Skeletal muscle satellite cell (primary cell): ENCODE measurements around the gene LSM3. TPM values are rescaled to one million over a fixed set of nuclear protein-coding genes. Genes with fewer than 3 reads are reported as not detected.
A peak's percentile ranks its signal among the peaks of the same experiment; 100 is the strongest.

ENCODE experiments used
- H3K27me3 ChIP-seq: 2 replicates; pipeline ENCODE4 v1.7.0; 2013; ENCODE audit warnings: low read length; ENCODE audit not compliant: control insufficient read depth, insufficient read depth
- H3K36me3 ChIP-seq: 2 replicates; pipeline ENCODE4 v1.7.0; 2013; ENCODE audit warnings: mild to moderate bottlenecking, control low read depth, low read length; ENCODE audit not compliant: insufficient read depth
- H3K4me1 ChIP-seq: 2 replicates; pipeline ENCODE4 v1.7.0; 2013; ENCODE audit warnings: low read length; ENCODE audit not compliant: control insufficient read depth, insufficient read depth
- H3K4me2 ChIP-seq: 2 replicates; pipeline ENCODE4 v1.7.0; 2013; ENCODE audit warnings: mild to moderate bottlenecking, low read length
- H3K4me3 ChIP-seq: 2 replicates; pipeline ENCODE4 v1.7.0; 2013; ENCODE audit warnings: low read length
- H3K9ac ChIP-seq: 2 replicates; pipeline ENCODE4 v1.7.0; 2013; ENCODE audit warnings: mild to moderate bottlenecking, low read depth, low read length, moderate library complexity
- H3K9me3 ChIP-seq: replicated peaks from 2 replicates; pipeline ENCODE4 v1.7.0; 2013; ENCODE audit warnings: mild to moderate bottlenecking, control low read depth, low read length
- total RNA-seq: library from RNA; depleted of rRNA; stranded (reverse); fragments of >200 nt; gene quantifications from 2 replicates; pipeline ENCODE4 v1.2.3, GENCODE V29; 2012; rRNA removed

Gene LSM3
- total RNA-seq = 9.4 and 10.6 TPM in 2 replicates

- H3K4me2 ChIP-seq = peak within 1 kb of the TSS; percentile 83
- H3K9me3 ChIP-seq = no peaks in the 10 kb centered on the region
- H3K36me3 ChIP-seq = peaks cover 14% of the 10 kb centered on the region
- peak within 1 kb of the TSS; percentile 95 for H3K9ac ChIP-seq
- peaks cover 18% of the 10 kb centered on the region for H3K4me1 ChIP-seq
- H3K27me3 ChIP-seq = no peaks in the 10 kb centered on the region
- peak within 1 kb of the TSS; percentile 83 for H3K4me3 ChIP-seq
These were observed at the start of gene LSM3, which contains the start of gene XPC for GRCh38 chr3:14178247-14179113. TSS of gene LSM3 (plus strand) at chr3:14178817. CDS start at chr3:14178861, 44 bp downstream. TSS of gene XPC (minus strand) at chr3:14178601. CDS start at chr3:14178568, 33 bp downstream.

GRCh38 chr3:14129296-14129695, 49.3 kb upstream of the LSM3 start:
- Histone ChIP-seq H3K4me2 (no peak overlapping the region), H3K27me3 (no peaks in the 10 kb centered on the region), H3K36me3 (peaks cover 81% of the 10 kb centered on the region), H3K9me3 (no peaks in the 10 kb centered on the region), H3K4me1 (peaks cover 14% of the 10 kb centered on the region), H3K9ac (no peak overlapping the region), H3K4me3 (no peak overlapping the region)

DNA sequence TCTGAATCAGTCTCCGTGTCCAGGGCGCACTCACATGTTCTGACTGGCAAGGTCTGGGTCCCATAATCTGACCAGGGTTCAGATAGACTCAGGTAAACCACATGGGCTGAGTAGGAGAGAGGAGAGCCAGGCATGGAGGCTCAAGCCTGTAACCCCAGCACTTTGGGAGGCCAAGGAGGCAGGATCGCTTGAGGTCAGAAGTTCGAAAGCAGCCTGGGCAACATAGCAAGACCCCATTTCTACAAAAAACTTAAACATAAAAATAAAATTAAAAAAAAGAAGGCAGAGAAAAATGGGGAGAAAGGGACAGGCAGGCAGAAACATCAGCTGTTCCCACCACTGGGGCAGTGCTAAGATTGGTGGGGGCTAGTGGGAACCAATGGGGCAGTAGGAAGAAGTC, 48.4 kb upstream of the LSM3 start:
- Histone ChIP-seq H3K36me3 (peaks cover 90% of the 10 kb centered on the region), H3K9ac (no peak overlapping the region), H3K27me3 (no peaks in the 10 kb centered on the region), H3K4me1 (peaks cover 14% of the 10 kb centered on the region), H3K4me2 (no peak overlapping the region), H3K4me3 (no peak overlapping the region), H3K9me3 (no peaks in the 10 kb centered on the region)

GRCh38 chr3:14130707-14131106, 47.9 kb upstream of the LSM3 start:
- no peak overlapping the region for H3K9ac ChIP-seq
- H3K27me3 ChIP-seq = no peaks in the 10 kb centered on the region
- H3K9me3 ChIP-seq = no peaks in the 10 kb centered on the region
- H3K4me2 ChIP-seq = no peak overlapping the region
- H3K4me3 ChIP-seq = no peak overlapping the region
- peaks cover 95% of the 10 kb centered on the region for H3K36me3 ChIP-seq
- peaks cover 14% of the 10 kb centered on the region for H3K4me1 ChIP-seq

DNA sequence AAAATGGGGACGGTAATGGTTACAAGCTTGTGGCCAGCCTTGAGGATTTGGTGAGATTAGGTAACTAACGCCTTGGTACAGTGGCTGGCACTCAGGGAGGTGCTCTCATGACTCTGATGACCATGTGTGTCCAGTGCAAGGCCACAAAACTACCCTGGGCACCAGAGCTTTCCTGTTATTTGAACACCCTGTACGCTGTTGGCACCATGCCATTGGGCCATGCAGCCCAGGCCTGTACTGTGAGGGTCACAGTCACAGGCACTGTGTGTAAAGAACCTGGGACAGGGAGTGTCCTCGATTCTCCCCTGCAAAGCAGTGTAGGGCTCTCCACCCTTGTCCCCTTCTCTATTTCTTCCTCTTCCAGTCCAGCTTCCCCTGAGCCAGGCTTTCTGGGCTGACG, 47.5 kb upstream of the LSM3 start:
- Histone ChIP-seq H3K4me3 (no peak overlapping the region), H3K36me3 (peaks cover 97% of the 10 kb centered on the region), H3K27me3 (no peaks in the 10 kb centered on the region), H3K4me1 (peaks cover 10% of the 10 kb centered on the region), H3K9me3 (no peaks in the 10 kb centered on the region), H3K4me2 (no peak overlapping the region), H3K9ac (no peak overlapping the region)

GRCh38 chr3:14132120-14132519, 46.5 kb upstream of the LSM3 start:
- no peak overlapping the region for H3K4me2 ChIP-seq
- peaks cover 9% of the 10 kb centered on the region for H3K4me1 ChIP-seq
- no peak overlapping the region for H3K4me3 ChIP-seq
- H3K27me3 ChIP-seq = no peaks in the 10 kb centered on the region
- no peaks in the 10 kb centered on the region for H3K9me3 ChIP-seq
- H3K36me3 ChIP-seq = peaks cover 96% of the 10 kb centered on the region
- H3K9ac ChIP-seq = no peak overlapping the region

GRCh38 chr3:14132689-14133088, 45.9 kb upstream of the LSM3 start:
- H3K4me1 ChIP-seq = peaks cover 10% of the 10 kb centered on the region
- H3K4me2 ChIP-seq = no peak overlapping the region
- no peaks in the 10 kb centered on the region for H3K9me3 ChIP-seq
- no peaks in the 10 kb centered on the region for H3K27me3 ChIP-seq
- no peak overlapping the region for H3K9ac ChIP-seq
- H3K4me3 ChIP-seq = no peak overlapping the region
- peaks cover 96% of the 10 kb centered on the region for H3K36me3 ChIP-seq

- no peak overlapping the region for H3K4me2 ChIP-seq
- no peaks in the 10 kb centered on the region for H3K27me3 ChIP-seq
- H3K4me3 ChIP-seq = no peak overlapping the region
- H3K9me3 ChIP-seq = no peaks in the 10 kb centered on the region
- H3K9ac ChIP-seq = no peak overlapping the region
- peaks cover 10% of the 10 kb centered on the region for H3K4me1 ChIP-seq
- peaks cover 96% of the 10 kb centered on the region for H3K36me3 ChIP-seq
These were observed 45.3 kb upstream of the LSM3 start for GRCh38 chr3:14133188-14133800.

- Histone ChIP-seq H3K4me3 (no peak overlapping the region), H3K36me3 (peaks cover 96% of the 10 kb centered on the region), H3K4me2 (no peak overlapping the region), H3K9ac (no peak overlapping the region), H3K27me3 (no peaks in the 10 kb centered on the region), H3K9me3 (no peaks in the 10 kb centered on the region), H3K4me1 (peaks cover 10% of the 10 kb centered on the region)
These were observed 44.7 kb upstream of the LSM3 start for GRCh38 chr3:14133876-14134275.

DNA sequence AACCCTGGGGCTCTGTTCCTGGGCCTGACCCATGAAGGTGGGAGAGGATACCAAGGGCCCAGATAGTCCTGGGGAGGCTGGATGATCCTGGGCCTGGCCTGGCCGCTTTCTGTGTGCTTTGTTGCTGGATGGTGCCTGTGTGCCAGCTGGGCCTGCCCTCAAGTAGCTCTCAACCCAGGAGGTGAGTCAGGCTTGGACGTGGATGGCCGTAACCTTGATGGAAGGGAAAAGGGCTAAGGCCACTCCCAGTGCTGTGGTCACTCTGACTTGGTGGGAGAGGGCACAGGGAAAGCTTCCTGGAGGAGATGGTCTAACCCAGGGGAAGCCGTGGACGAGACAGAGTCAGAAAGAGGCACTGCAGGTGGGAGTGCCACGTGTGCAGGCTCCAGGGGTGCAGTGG, 44.3 kb upstream of the LSM3 start:
- Histone ChIP-seq H3K4me2 (no peak overlapping the region), H3K27me3 (no peaks in the 10 kb centered on the region), H3K4me1 (peaks cover 10% of the 10 kb centered on the region), H3K4me3 (no peak overlapping the region), H3K36me3 (peaks cover 98% of the 10 kb centered on the region), H3K9me3 (no peaks in the 10 kb centered on the region), H3K9ac (no peak overlapping the region)

GRCh38 chr3:14135581-14135980, 43.0 kb upstream of the LSM3 start:
- Histone ChIP-seq H3K4me3 (no peak overlapping the region), H3K36me3 (peaks cover 94% of the 10 kb centered on the region), H3K9ac (no peak overlapping the region), H3K4me2 (no peak overlapping the region), H3K4me1 (peaks cover 12% of the 10 kb centered on the region), H3K27me3 (no peaks in the 10 kb centered on the region), H3K9me3 (no peaks in the 10 kb centered on the region)
